Caco-2 (cell line): ENCODE data around the gene MICU1. TPM values are rescaled to one million over a fixed set of nuclear protein-coding genes. Genes with fewer than 3 reads are reported as not detected.
A peak's percentile ranks its signal among the peaks of the same experiment; 100 is the strongest.

Source experiments
- BruUV-seq: library from RNA; stranded (reverse); fragments of 400-500 nt; replicated peaks from 2 replicates; lab custom pipeline; 2021; lab: Mats Ljungman, UMichigan
- CTCF ChIA-PET: fragments of 300-600 bp; sonication (Branson Sonifier 250); formaldehyde crosslinking; loops from one replicate; lab custom pipeline; 2022; ENCODE audit warnings: antibody characterized with exemption; lab: Charles Lee
- POLR2A ChIA-PET: fragments of 300-600 bp; sonication (Branson Sonifier 250); formaldehyde crosslinking; loops from one replicate; lab custom pipeline; 2022; ENCODE audit warnings: antibody characterized with exemption; lab: Charles Lee
- DNase-seq, 2 experiments: peaks; one replicate each; pipeline versions ENCODE4 v3.0.0 to v3.0.0-alpha.2; 2020 to 2022
- H3K27me3 ChIP-seq: replicated peaks from 2 replicates; pipeline ENCODE4 v1.6.0; 2011; ENCODE audit warnings: low read length; ENCODE audit not compliant: control insufficient read depth, insufficient read depth
- H3K36me3 ChIP-seq: 2 replicates; pipeline ENCODE4 v1.5.1; 2011; ENCODE audit warnings: low read length; ENCODE audit not compliant: control insufficient read depth, insufficient read depth
- H3K4me1 ChIP-seq: fragments of 250-450 bp; sonication (Bioruptor Pico); 2 replicates; pipeline ENCODE4 v1.5.1; 2020; ENCODE audit warnings: mild to moderate bottlenecking
- H3K4me3 ChIP-seq: 2 replicates; pipeline ENCODE4 v1.5.1; 2011; ENCODE audit warnings: low read depth, mild to moderate bottlenecking, control low read depth, low read length
- H3K9me3 ChIP-seq: fragments of 250-450 bp; sonication (Bioruptor Pico); 2 replicates; pipeline ENCODE4 v1.5.1; 2020; ENCODE audit warnings: mild to moderate bottlenecking, moderate library complexity
- H3K27ac Mint-ChIP-seq: one replicate; pipeline ENCODE4 v1.8.0; 2022; ENCODE audit warnings: mixed read lengths; ENCODE audit not compliant: unreplicated experiment
- H3K27me3 Mint-ChIP-seq: one replicate; pipeline ENCODE4 v1.8.0; 2022; ENCODE audit warnings: mixed read lengths; ENCODE audit not compliant: insufficient read depth, unreplicated experiment
- H3K36me3 Mint-ChIP-seq: one replicate; pipeline ENCODE4 v1.8.0; 2022; ENCODE audit warnings: mild to moderate bottlenecking, mixed read lengths; ENCODE audit not compliant: insufficient read depth, unreplicated experiment
- H3K4me1 Mint-ChIP-seq: one replicate; pipeline ENCODE4 v1.8.0; 2022; ENCODE audit warnings: low read depth, mixed read lengths; ENCODE audit not compliant: unreplicated experiment
- H3K4me3 Mint-ChIP-seq: one replicate; pipeline ENCODE4 v1.8.0; 2022; ENCODE audit warnings: mild to moderate bottlenecking, moderate library complexity, mixed read lengths; ENCODE audit not compliant: unreplicated experiment
- H3K9me3 Mint-ChIP-seq: one replicate; pipeline ENCODE4 v1.8.0; 2022; ENCODE audit warnings: mixed read lengths; ENCODE audit not compliant: unreplicated experiment
- intact Hi-C: fragments of 100-400 bp; cut with micrococcal nuclease; formaldehyde crosslinking; loops from one replicate; pipeline ENCODE4 v1.10.0; 2022; ENCODE audit not compliant: unreplicated experiment
- total RNA-seq: library from RNA; stranded (reverse); gene quantifications from 2 replicates; pipeline ENCODE4 v1.2.3, GENCODE V29; 2022
- TF ChIP-seq, protein P1 (sequence below), 2 experiments: fragments of 200-600 bp in 1 of 2; IDR thresholded peaks; 1 replicate in 1 of 2; 2 replicates in 1 of 2; pipeline versions ENCODE4 v1.5.1 to v1.8.0; 2011 to 2022; ENCODE audit warnings: antibody characterized with exemption in 1 of 2, control low read depth in 1 of 2, inconsistent platforms in 1 of 2, low read depth in 1 of 2, low read length in 1 of 2, mild to moderate bottlenecking in 1 of 2, moderate library complexity in 1 of 2; ENCODE audit not compliant: insufficient read depth in 1 of 2, severe bottlenecking in 1 of 2, unreplicated experiment in 1 of 2

MICU1 gene
- total RNA-seq, 1 experiment from 2014 or later: 83.2 TPM

DNA sequence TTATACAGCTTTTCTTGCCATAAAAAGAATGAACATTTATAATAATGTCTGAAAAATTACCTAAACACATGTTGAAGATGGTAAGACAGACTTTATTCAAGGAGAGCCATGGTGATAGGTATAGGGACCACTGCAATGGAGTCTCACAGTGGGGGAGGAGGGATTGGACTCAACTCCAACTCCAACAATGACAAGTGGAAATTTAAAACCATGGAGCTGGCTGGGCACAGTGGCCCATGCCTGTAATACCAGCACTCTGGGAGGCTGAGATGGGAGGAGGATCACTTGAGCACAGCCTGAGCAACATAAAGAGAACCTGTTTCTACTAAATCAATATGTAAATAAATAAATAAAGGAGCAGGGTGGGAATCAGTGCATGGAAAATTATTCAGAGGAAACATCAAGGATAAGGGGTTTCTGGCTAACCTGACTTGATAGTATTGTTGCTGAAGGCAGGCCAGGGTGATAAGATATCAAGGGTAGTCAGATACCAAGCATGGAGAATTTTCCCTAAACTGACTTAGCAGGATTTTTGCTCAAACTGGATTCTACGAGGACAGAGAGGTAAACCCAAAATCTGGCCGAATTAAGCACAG is 19.5 kb upstream of the MICU1 start:
- Histone ChIP-seq H3K4me1 (no peaks in the 10 kb centered on the region), H3K36me3 (no peaks in the 10 kb centered on the region), H3K9me3 (no peaks in the 10 kb centered on the region), H3K27me3 (no peaks in the 10 kb centered on the region), H3K4me3 (no peak overlapping the region)
- ChIA-PET POLR2A (no interaction called here), CTCF (interaction anchor here (0.6 kb wide), 1 partner anchor 280 kb away, joined by 5 read pairs; no protein-coding TSS in a partner anchor)
- TF ChIP-seq, protein P1, sequence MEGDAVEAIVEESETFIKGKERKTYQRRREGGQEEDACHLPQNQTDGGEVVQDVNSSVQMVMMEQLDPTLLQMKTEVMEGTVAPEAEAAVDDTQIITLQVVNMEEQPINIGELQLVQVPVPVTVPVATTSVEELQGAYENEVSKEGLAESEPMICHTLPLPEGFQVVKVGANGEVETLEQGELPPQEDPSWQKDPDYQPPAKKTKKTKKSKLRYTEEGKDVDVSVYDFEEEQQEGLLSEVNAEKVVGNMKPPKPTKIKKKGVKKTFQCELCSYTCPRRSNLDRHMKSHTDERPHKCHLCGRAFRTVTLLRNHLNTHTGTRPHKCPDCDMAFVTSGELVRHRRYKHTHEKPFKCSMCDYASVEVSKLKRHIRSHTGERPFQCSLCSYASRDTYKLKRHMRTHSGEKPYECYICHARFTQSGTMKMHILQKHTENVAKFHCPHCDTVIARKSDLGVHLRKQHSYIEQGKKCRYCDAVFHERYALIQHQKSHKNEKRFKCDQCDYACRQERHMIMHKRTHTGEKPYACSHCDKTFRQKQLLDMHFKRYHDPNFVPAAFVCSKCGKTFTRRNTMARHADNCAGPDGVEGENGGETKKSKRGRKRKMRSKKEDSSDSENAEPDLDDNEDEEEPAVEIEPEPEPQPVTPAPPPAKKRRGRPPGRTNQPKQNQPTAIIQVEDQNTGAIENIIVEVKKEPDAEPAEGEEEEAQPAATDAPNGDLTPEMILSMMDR (IDR thresholded peaks at IDR 0.05; ENCODE audit: insufficient read depth in 1 of 2, low read depth in 1 of 2, low read length in 1 of 2, severe bottlenecking in 1 of 2, unreplicated experiment in 1 of 2): no peak
- Mint-ChIP-seq H3K9me3 (no peaks in the 10 kb centered on the region), H3K36me3 (no peaks in the 10 kb centered on the region), H3K4me1 (no peaks in the 10 kb centered on the region), H3K27ac (no peak overlapping the region), H3K4me3 (no peak overlapping the region), H3K27me3 (no peaks in the 10 kb centered on the region)
- DNase-seq: no peak
- no TSS peak for BruUV-seq
- intact Hi-C loops: no loop called here

DNA sequence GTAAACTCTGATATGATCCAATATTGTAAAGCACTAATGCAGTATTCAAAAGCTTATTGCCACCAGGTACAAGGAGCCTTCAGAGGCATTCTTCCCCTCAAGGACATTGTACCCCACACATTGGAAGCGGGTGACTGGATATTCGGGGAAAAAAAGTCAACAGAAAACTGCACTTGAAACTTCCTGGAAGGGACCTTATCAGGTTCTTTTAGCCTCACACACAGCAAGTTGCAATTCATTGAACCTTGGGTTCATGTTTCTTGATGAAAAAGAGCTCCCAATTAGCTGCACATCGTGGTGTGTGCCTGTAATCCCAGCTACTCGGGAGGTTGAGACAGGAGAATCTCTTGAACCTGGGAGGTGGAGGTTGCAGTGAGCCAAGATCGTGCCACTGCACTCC is 16.4 kb upstream of the MICU1 start:
- TF ChIP-seq, protein P1 (IDR thresholded peaks at IDR 0.05; ENCODE audit: insufficient read depth in 1 of 2, low read depth in 1 of 2, low read length in 1 of 2, severe bottlenecking in 1 of 2, unreplicated experiment in 1 of 2): no peak
- no peak overlapping the region for H3K4me3 Mint-ChIP-seq
- H3K27me3 Mint-ChIP-seq: no peaks in the 10 kb centered on the region
- no peak for DNase-seq
- BruUV-seq: no TSS peak
- Histone ChIP-seq H3K4me3 (no peak overlapping the region), H3K9me3 (no peaks in the 10 kb centered on the region), H3K27me3 (no peaks in the 10 kb centered on the region), H3K4me1 (peaks cover 9% of the 10 kb centered on the region; the same call in 1 of the 2 replicates), H3K36me3 (no peaks in the 10 kb centered on the region)
- no peak overlapping the region for H3K27ac Mint-ChIP-seq
- H3K4me1 Mint-ChIP-seq: peaks cover 12% of the 10 kb centered on the region
- no peaks in the 10 kb centered on the region for H3K36me3 Mint-ChIP-seq
- peaks cover 4% of the 10 kb centered on the region for H3K9me3 Mint-ChIP-seq
- intact Hi-C loops: no loop called here
- ChIA-PET CTCF (interaction anchor here (0.6 kb wide), 1 partner anchor 10 kb away, joined by 3 read pairs; no protein-coding TSS in a partner anchor), POLR2A (no interaction called here)

DNA sequence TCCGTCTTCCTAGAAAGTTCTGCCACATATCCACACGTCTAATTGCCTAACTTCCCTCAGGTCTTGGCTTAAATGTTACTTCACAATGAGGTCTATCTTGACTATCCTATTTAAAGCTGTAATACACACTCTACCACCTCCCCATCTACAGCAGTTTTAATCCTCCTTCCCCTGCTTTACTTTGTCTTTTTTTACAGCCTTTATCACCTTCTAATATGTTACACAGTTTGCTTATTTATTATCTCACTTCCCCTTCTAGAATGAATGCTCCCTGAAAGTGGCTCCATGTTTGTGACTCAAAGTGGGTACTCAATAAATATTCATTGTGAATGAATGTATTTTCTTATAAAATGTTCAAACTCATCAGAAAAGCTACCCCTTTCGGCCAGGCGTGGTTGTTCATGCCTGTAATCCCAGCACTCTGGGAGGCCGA is 13.6 kb upstream of the MICU1 start:
- H3K36me3 Mint-ChIP-seq: no peaks in the 10 kb centered on the region
- no peak for DNase-seq
- Histone ChIP-seq H3K36me3 (no peaks in the 10 kb centered on the region), H3K4me3 (no peak overlapping the region), H3K9me3 (no peaks in the 10 kb centered on the region), H3K4me1 (peaks cover 9% of the 10 kb centered on the region; the same call in 1 of the 2 replicates), H3K27me3 (no peaks in the 10 kb centered on the region)
- peak overlapping the region; percentile 4 for H3K27ac Mint-ChIP-seq
- H3K27me3 Mint-ChIP-seq: no peaks in the 10 kb centered on the region
- TF ChIP-seq, protein P1 (IDR thresholded peaks at IDR 0.05; ENCODE audit: insufficient read depth in 1 of 2, low read depth in 1 of 2, low read length in 1 of 2, severe bottlenecking in 1 of 2, unreplicated experiment in 1 of 2): no peak
- BruUV-seq: no TSS peak
- no peak overlapping the region for H3K4me3 Mint-ChIP-seq
- ChIA-PET POLR2A (no interaction called here), CTCF (no interaction called here)
- intact Hi-C loops: no loop called here
- H3K4me1 Mint-ChIP-seq: peaks cover 16% of the 10 kb centered on the region
- H3K9me3 Mint-ChIP-seq: peaks cover 9% of the 10 kb centered on the region
